ENCODE results near the gene HYCC1.

Gene HYCC1

DNA sequence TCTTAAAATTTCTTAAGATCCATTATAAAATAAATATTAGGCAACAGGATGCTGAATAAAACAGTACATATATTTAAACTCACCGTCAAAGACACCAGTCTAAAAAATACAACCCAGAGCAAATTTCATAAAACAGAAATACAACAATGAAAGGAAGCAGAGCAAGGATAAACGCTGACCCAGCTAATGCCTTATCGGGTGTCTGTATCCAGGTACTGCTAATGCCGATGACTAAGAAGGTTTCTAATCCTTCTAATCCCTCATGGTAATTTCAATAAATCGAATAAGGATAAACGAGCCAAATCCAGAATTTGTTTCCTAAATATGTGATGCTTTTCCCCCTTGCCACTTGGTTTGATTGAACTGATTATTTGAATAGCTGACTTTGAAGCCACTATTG is 1.7 kb downstream of the HYCC1 start:
- Histone ChIP-seq H3K27me3 (ENCODE audit: insufficient read depth, low read depth) (no peaks in the 10 kb centered on the region), H3K4me1 (ENCODE audit: low read depth, poor library complexity, severe bottlenecking) (peaks cover 59% of the 10 kb centered on the region), H3K27ac (peak overlapping the region; percentile 53; the same call in 1 of the 2 replicates), H4K20me1 (ENCODE audit: insufficient read depth) (peaks cover 25% of the 10 kb centered on the region; the same call in 1 of the 2 replicates), H3K79me2 (ENCODE audit: insufficient read depth, low read depth) (peaks cover 67% of the 10 kb centered on the region), H3K4me3 (IDR thresholded peaks at IDR 0.05; ENCODE audit: insufficient read depth, low read depth, low read length) (no peak overlapping the region), H3K9ac (peak overlapping the region; percentile 66; the same call in 1 of the 2 replicates), H3K4me2 (peak overlapping the region; percentile 73), H3K36me3 (ENCODE audit: insufficient read depth) (no peaks in the 10 kb centered on the region), H2AFZ (ENCODE audit: low read depth) (no peak overlapping the region)
- TF ChIP-seq, protein P1, sequence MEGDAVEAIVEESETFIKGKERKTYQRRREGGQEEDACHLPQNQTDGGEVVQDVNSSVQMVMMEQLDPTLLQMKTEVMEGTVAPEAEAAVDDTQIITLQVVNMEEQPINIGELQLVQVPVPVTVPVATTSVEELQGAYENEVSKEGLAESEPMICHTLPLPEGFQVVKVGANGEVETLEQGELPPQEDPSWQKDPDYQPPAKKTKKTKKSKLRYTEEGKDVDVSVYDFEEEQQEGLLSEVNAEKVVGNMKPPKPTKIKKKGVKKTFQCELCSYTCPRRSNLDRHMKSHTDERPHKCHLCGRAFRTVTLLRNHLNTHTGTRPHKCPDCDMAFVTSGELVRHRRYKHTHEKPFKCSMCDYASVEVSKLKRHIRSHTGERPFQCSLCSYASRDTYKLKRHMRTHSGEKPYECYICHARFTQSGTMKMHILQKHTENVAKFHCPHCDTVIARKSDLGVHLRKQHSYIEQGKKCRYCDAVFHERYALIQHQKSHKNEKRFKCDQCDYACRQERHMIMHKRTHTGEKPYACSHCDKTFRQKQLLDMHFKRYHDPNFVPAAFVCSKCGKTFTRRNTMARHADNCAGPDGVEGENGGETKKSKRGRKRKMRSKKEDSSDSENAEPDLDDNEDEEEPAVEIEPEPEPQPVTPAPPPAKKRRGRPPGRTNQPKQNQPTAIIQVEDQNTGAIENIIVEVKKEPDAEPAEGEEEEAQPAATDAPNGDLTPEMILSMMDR (conservative IDR thresholded peaks at IDR 0.05; ENCODE audit: low read depth, low read length): no peak

- H4K20me1 ChIP-seq (ENCODE audit: insufficient read depth): peaks cover 25% of the 10 kb centered on the region; the same call in 1 of the 2 replicates
- peak overlapping the region; percentile 73 for H3K4me2 ChIP-seq
- TF ChIP-seq, protein P1 (conservative IDR thresholded peaks at IDR 0.05; ENCODE audit: low read depth, low read length): no peak
- peaks cover 67% of the 10 kb centered on the region for H3K4me1 ChIP-seq (ENCODE audit: low read depth, poor library complexity, severe bottlenecking)
- H3K27ac ChIP-seq: 0 out of 2 replicates have a peak overlapping the region, but pooled peaks have one; percentile 2
- no peaks in the 10 kb centered on the region for H3K27me3 ChIP-seq (ENCODE audit: insufficient read depth, low read depth)
- no peaks in the 10 kb centered on the region for H3K36me3 ChIP-seq (ENCODE audit: insufficient read depth)
- no peak overlapping the region for H3K9ac ChIP-seq
- H3K79me2 ChIP-seq (ENCODE audit: insufficient read depth, low read depth): peaks cover 75% of the 10 kb centered on the region
- H2AFZ ChIP-seq (ENCODE audit: low read depth): no peak overlapping the region
- no peak overlapping the region for H3K4me3 ChIP-seq (IDR thresholded peaks at IDR 0.05; ENCODE audit: insufficient read depth, low read depth, low read length)
Observed at GRCh38 chr7:23011222-23011924, 2.6 kb downstream of the HYCC1 start.

DNA sequence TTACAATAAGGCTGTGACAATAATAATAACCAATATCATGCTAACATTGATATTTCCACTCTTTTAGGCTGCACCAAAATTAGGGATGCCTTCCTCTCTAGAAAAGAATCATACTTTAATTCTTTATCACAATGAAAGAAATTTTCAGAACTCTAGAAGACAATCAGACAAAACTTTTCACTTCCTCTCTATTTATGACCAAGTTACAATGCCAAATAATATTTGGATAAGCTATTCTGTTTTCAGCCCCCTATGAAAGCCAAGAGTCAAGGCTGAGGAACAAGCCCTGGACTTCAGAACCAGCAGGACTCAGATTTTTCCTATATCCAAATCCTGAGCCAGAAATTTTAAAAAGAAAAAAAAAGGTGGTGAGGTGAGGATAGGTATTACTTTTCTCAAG is 4.6 kb downstream of the HYCC1 start:
- no peak overlapping the region for H3K4me3 ChIP-seq (IDR thresholded peaks at IDR 0.05; ENCODE audit: insufficient read depth, low read depth, low read length)
- TF ChIP-seq, protein P1 (conservative IDR thresholded peaks at IDR 0.05; ENCODE audit: low read depth, low read length): no peak
- no peaks in the 10 kb centered on the region for H3K27me3 ChIP-seq (ENCODE audit: insufficient read depth, low read depth)
- H2AFZ ChIP-seq (ENCODE audit: low read depth): no peak overlapping the region
- H3K79me2 ChIP-seq (ENCODE audit: insufficient read depth, low read depth): peaks cover 96% of the 10 kb centered on the region
- H3K9ac ChIP-seq: no peak overlapping the region
- H3K4me1 ChIP-seq (ENCODE audit: low read depth, poor library complexity, severe bottlenecking): peaks cover 78% of the 10 kb centered on the region
- H3K27ac ChIP-seq: no peak overlapping the region
- H4K20me1 ChIP-seq (ENCODE audit: insufficient read depth): peaks cover 25% of the 10 kb centered on the region; the same call in 1 of the 2 replicates
- peak overlapping the region; percentile 73 for H3K4me2 ChIP-seq
- H3K36me3 ChIP-seq (ENCODE audit: insufficient read depth): no peaks in the 10 kb centered on the region

DNA sequence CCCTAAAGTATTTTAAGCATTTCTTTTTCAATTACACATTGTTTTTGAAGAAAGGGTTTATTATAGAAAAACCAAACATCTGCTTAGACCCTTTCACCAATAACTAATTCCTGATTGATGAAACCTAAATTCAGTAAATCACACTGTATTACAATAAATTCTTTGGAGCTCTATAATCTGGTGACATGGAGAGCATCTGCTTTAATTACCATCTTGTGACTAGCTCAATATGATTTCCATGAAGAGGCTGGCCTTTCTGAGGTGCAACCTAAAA is 9.7 kb downstream of the HYCC1 start:
- Histone ChIP-seq H2AFZ (ENCODE audit: low read depth) (no peak overlapping the region), H3K27me3 (ENCODE audit: insufficient read depth, low read depth) (no peaks in the 10 kb centered on the region), H3K4me2 (peak overlapping the region; percentile 95), H3K36me3 (ENCODE audit: insufficient read depth) (no peaks in the 10 kb centered on the region), H4K20me1 (ENCODE audit: insufficient read depth) (peaks cover 5% of the 10 kb centered on the region; the same call in 1 of the 2 replicates), H3K4me1 (ENCODE audit: low read depth, poor library complexity, severe bottlenecking) (peaks cover 100% of the 10 kb centered on the region), H3K27ac (peak overlapping the region; percentile 83; the same call in 1 of the 2 replicates), H3K4me3 (IDR thresholded peaks at IDR 0.05; ENCODE audit: insufficient read depth, low read depth, low read length) (no peak overlapping the region), H3K79me2 (ENCODE audit: insufficient read depth, low read depth) (peaks cover 96% of the 10 kb centered on the region), H3K9ac (no peak overlapping the region)
- TF ChIP-seq, protein P1 (conservative IDR thresholded peaks at IDR 0.05; ENCODE audit: low read depth, low read length): no peak
